HEK293 (cell line): ENCODE measurements around the gene UHRF1.
"Not testable (repeated sequence)": the region's sequence is repeated elsewhere in the genome, so short reads cannot be mapped to it uniquely, and the experiment has no call there.

Source experiments
- CTCF ChIA-PET: fragments of 350-600 bp; formaldehyde crosslinking; extraction: SDS; loops from one replicate; lab custom pipeline; 2021; ENCODE audit warnings: antibody characterized with exemption; lab: Yijun Ruan, JAX
- POLR2A ChIA-PET: fragments of 300-600 bp; formaldehyde crosslinking; extraction: SDS; loops from one replicate; lab custom pipeline; 2020; ENCODE audit warnings: antibody characterized with exemption, inconsistent platforms; lab: Yijun Ruan, JAX
- H3K27ac ChIP-seq: fragments of 200-500 bp; sonication (Bioruptor generic); 2 replicates; pipeline ENCODE4 v1.5.1; 2014; ENCODE audit warnings: low read depth, low read length, control low read depth, inconsistent platforms; ENCODE audit errors: extremely low read depth
- H3K36me3 ChIP-seq, 2 experiments: fragments of 200-500 bp in 1 of 2; sonication (Bioruptor generic) in 1 of 2; 1 replicate in 1 of 2; 2 replicates in 1 of 2; pipeline ENCODE4 v1.5.1; 2014 to 2017; ENCODE audit warnings: inconsistent platforms in 2 of 2, low read length in 2 of 2; ENCODE audit not compliant: control insufficient read depth in 2 of 2, insufficient read depth in 1 of 2
- H3K4me1 ChIP-seq: fragments of 200-500 bp; sonication (Bioruptor generic); 2 replicates; pipeline ENCODE4 v1.5.1; 2014; ENCODE audit warnings: mild to moderate bottlenecking, low read length, inconsistent platforms; ENCODE audit not compliant: control insufficient read depth, insufficient read depth
- H3K4me3 ChIP-seq: 2 replicates; pipeline ENCODE4 v1.5.1; 2011; ENCODE audit warnings: low read depth, mild to moderate bottlenecking, control low read depth, low read length, moderate library complexity
- H3K9me3 ChIP-seq: fragments of 200-500 bp; sonication (Bioruptor generic); 2 replicates; pipeline ENCODE4 v1.5.1; 2014; ENCODE audit warnings: low read depth, low read length, inconsistent platforms; ENCODE audit not compliant: control insufficient read depth, insufficient read depth
- SP7 ChIP-seq: fragments of 450-650 bp; formaldehyde crosslinking; IDR thresholded peaks from 2 replicates; pipeline ENCODE4 v1.5.1; 2016; ENCODE audit warnings: missing biosample characterization, missing genetic modification characterization
- ZEB2 ChIP-seq: fragments of 450-650 bp; formaldehyde crosslinking; IDR thresholded peaks from 2 replicates; pipeline ENCODE4 v1.5.1; 2016; ENCODE audit warnings: missing biosample characterization, missing genetic modification characterization
- ZIC2 ChIP-seq: fragments of 450-650 bp; formaldehyde crosslinking; IDR thresholded peaks from 2 replicates; pipeline ENCODE4 v1.5.1; 2016; ENCODE audit warnings: missing biosample characterization, missing genetic modification characterization
- ZNF146 ChIP-seq: fragments of 450-650 bp; formaldehyde crosslinking; IDR thresholded peaks from 2 replicates; pipeline ENCODE4 v1.5.1; 2016; ENCODE audit warnings: missing biosample characterization, missing genetic modification characterization
- ZNF174 ChIP-seq: fragments of 450-650 bp; formaldehyde crosslinking; IDR thresholded peaks from 2 replicates; pipeline ENCODE4 v1.5.0; 2017; ENCODE audit warnings: missing biosample characterization, mild to moderate bottlenecking, missing genetic modification characterization
- ZNF175 ChIP-seq: fragments of 450-650 bp; formaldehyde crosslinking; IDR thresholded peaks from 2 replicates; pipeline ENCODE4 v1.5.1; 2016; ENCODE audit warnings: missing biosample characterization, missing genetic modification characterization
- ZNF335 ChIP-seq: fragments of 450-650 bp; formaldehyde crosslinking; conservative IDR thresholded peaks from 2 replicates; pipeline ENCODE4 v1.5.1; 2016; ENCODE audit warnings: missing biosample characterization, missing genetic modification characterization
- ZNF341 ChIP-seq: fragments of 450-650 bp; formaldehyde crosslinking; IDR thresholded peaks from 2 replicates; pipeline ENCODE4; 2016; ENCODE audit warnings: low read depth, missing biosample characterization, missing genetic modification characterization
- ZNF37A ChIP-seq: fragments of 450-650 bp; IDR thresholded peaks from 2 replicates; pipeline ENCODE4 v1.5.1; 2018; ENCODE audit warnings: missing biosample characterization, missing genetic modification characterization
- ZNF501 ChIP-seq: fragments of 450-650 bp; formaldehyde crosslinking; IDR thresholded peaks from 2 replicates; pipeline ENCODE4 v1.5.1; 2016; ENCODE audit warnings: missing biosample characterization, missing genetic modification characterization
- ZNF585B ChIP-seq: fragments of 450-650 bp; formaldehyde crosslinking; IDR thresholded peaks from 2 replicates; pipeline ENCODE4 v1.5.1; 2016; ENCODE audit warnings: missing biosample characterization, missing genetic modification characterization
- ZNF670 ChIP-seq: fragments of 450-650 bp; formaldehyde crosslinking; IDR thresholded peaks from 2 replicates; pipeline ENCODE4 v1.5.1; 2016; ENCODE audit warnings: missing biosample characterization, missing genetic modification characterization, low read depth
- ZSCAN30 ChIP-seq: fragments of 450-650 bp; IDR thresholded peaks from 2 replicates; pipeline ENCODE4 v1.5.1; 2018; ENCODE audit warnings: missing biosample characterization, mild to moderate bottlenecking, missing genetic modification characterization, moderate library complexity
- TF ChIP-seq, protein P1 (sequence below): fragments of 450-650 bp; formaldehyde crosslinking; IDR thresholded peaks from 2 replicates; pipeline ENCODE4 v1.5.1; 2016; ENCODE audit warnings: missing biosample characterization, missing genetic modification characterization
- TF ChIP-seq, protein P2 (sequence below): fragments of 450-650 bp; formaldehyde crosslinking; IDR thresholded peaks from 2 replicates; pipeline ENCODE4 v1.5.1; 2016; ENCODE audit warnings: missing biosample characterization, missing genetic modification characterization
- TF ChIP-seq, protein P3 (sequence below): fragments of 450-650 bp; IDR thresholded peaks from 2 replicates; pipeline ENCODE4 v1.5.1; 2018; ENCODE audit warnings: missing biosample characterization, mild to moderate bottlenecking, missing genetic modification characterization
- TF ChIP-seq, protein P4 (sequence below): fragments of 450-650 bp; formaldehyde crosslinking; IDR thresholded peaks from 2 replicates; pipeline ENCODE4 v1.5.1; 2016; ENCODE audit warnings: missing biosample characterization, missing genetic modification characterization, borderline replicate concordance
- TF ChIP-seq, protein P5 (sequence below): fragments of 450-650 bp; formaldehyde crosslinking; IDR thresholded peaks from 2 replicates; pipeline ENCODE4 v1.5.1; 2016; ENCODE audit warnings: missing biosample characterization, missing genetic modification characterization
- TF ChIP-seq, protein P6 (sequence below): fragments of 450-650 bp; formaldehyde crosslinking; IDR thresholded peaks from 2 replicates; pipeline ENCODE4 v1.5.1; 2016; ENCODE audit warnings: missing biosample characterization, missing genetic modification characterization

Gene UHRF1

DNA sequence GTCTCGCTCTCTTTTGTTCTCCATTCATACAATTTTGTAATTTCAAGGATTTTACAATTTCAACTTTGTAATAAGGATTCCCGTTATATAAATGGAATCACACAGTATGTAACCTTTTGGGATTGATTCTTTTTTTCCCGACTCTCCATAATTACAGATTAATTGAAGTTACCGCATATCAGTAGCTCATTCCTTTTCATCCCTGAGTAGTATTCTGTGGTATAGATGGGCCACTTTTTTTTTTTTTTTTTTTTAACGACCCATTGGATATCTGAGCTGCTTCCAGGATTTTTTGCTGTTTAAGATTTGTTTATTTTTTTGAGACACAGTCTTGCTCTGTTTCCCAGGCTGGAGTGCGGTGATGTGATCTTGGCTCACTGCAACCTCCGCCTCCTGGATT, 27.8 kb downstream of the UHRF1 start:
- Histone ChIP-seq H3K4me1 (no peaks in the 10 kb centered on the region), H3K36me3 (peaks cover 63 to 87% of the 10 kb centered on the region in 2 experiments), H3K9me3 (no peaks in the 10 kb centered on the region), H3K4me3 (no peak overlapping the region), H3K27ac (no peak overlapping the region)
- POLR2A ChIA-PET: interaction anchor here (0.7 to 0.9 kb wide), 3 partner anchors 10 to 518 kb away, joined by 3 to 7 read pairs (median 3); partner anchors contain the start of gene ZNRF4
- CTCF ChIA-PET: interaction anchor here (0.6 kb wide), 1 partner anchor 27 kb away, joined by 6 read pairs; no protein-coding TSS in a partner anchor
- TF ChIP-seq ZNF146 (tag by site-specific recombination) (peak; percentile 91), ZNF501 (tag by site-specific recombination) (no peak)

DNA sequence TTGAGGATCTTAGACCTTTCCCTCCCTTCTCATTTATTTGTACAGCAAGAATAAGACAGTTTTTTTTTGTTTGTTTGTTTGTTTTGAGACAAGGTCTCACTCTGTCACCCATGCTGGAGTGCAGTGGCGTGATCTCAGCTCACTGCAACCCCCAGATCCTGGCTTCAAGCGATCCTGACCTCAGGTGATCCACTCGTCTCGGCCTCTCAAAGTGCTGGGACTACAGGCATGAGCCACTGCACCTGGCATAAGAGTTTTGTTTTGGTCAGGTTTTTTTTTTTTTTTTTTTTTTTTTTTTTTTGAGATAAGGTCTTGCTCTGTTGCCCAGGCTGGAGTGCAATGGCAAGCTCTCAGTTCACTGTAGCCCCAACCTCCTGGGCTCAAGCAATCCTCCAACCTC, 29.2 kb downstream of the UHRF1 start:
- H3K4me3 ChIP-seq, H3K9me3 ChIP-seq, H3K4me1 ChIP-seq, H3K27ac ChIP-seq: not testable (repeated sequence)
- TF ChIP-seq, protein P1, sequence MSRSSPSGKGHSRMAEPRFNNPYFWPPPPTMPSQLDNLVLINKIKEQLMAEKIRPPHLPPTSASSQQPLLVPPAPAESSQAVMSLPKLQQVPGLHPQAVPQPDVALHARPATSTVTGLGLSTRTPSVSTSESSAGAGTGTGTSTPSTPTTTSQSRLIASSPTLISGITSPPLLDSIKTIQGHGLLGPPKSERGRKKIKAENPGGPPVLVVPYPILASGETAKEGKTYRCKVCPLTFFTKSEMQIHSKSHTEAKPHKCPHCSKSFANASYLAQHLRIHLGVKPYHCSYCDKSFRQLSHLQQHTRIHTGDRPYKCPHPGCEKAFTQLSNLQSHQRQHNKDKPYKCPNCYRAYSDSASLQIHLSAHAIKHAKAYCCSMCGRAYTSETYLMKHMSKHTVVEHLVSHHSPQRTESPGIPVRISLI (tag by site-specific recombination): 0 out of 2 replicates have a peak, but pooled peaks have one; percentile 73
- H3K36me3 ChIP-seq: peaks cover 63 to 85% of the 10 kb centered on the region in 2 experiments
- POLR2A ChIA-PET: interaction anchor here (1.1 kb wide), 1 partner anchor 12 kb away, joined by 4 read pairs; no protein-coding TSS in a partner anchor
- CTCF ChIA-PET: interaction anchor here (1.0 kb wide), 1 partner anchor 87 kb away, joined by 3 read pairs; no protein-coding TSS in a partner anchor

DNA sequence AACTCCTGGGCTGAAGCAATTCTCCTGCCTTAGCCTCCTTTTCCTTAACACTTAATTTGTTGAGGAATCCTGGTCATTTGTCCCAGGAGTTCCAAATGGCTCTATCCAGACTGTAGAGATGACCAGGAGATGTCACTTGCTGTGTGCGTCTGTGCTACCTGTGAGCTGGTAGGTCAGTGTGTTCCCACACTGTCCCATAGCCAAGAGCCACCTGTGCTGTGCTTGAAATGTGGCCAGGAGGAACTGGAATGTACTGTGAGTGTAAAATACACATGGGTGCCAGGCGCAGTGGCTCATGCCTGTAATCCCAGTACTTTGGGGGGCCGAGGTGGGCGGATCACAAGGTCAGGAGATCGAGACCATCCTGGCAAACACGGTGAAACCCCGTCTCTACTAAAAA, 30.2 kb downstream of the UHRF1 start:
- Histone ChIP-seq H3K4me3 (no peak overlapping the region), H3K36me3 (peaks cover 57 to 87% of the 10 kb centered on the region in 2 experiments), H3K4me1 (no peaks in the 10 kb centered on the region)
- ChIA-PET CTCF (interaction anchor here (0.6 to 1.3 kb wide), 5 partner anchors 37 to 354 kb away, joined by 3 to 4 read pairs (median 3); no protein-coding TSS in a partner anchor), POLR2A (no interaction called here)
- TF ChIP-seq ZNF174 (tag by site-specific recombination) (no peak), SP7 (no peak), ZNF341 (tag by site-specific recombination) (no peak), ZNF37A (tag by site-specific recombination) (no peak), ZIC2 (tag by site-specific recombination) (no peak), ZNF335 (tag by site-specific recombination) (no peak), ZSCAN30 (no peak), ZNF670 (no peak), ZEB2 (tag by site-specific recombination) (no peak), ZNF175 (no peak), ZNF585B (no peak)
- TF ChIP-seq, protein P2, sequence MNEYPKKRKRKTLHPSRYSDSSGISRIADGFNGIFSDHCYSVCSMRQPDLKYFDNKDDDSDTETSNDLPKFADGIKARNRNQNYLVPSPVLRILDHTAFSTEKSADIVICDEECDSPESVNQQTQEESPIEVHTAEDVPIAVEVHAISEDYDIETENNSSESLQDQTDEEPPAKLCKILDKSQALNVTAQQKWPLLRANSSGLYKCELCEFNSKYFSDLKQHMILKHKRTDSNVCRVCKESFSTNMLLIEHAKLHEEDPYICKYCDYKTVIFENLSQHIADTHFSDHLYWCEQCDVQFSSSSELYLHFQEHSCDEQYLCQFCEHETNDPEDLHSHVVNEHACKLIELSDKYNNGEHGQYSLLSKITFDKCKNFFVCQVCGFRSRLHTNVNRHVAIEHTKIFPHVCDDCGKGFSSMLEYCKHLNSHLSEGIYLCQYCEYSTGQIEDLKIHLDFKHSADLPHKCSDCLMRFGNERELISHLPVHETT (tag by site-specific recombination): no peak
- TF ChIP-seq, protein P3, sequence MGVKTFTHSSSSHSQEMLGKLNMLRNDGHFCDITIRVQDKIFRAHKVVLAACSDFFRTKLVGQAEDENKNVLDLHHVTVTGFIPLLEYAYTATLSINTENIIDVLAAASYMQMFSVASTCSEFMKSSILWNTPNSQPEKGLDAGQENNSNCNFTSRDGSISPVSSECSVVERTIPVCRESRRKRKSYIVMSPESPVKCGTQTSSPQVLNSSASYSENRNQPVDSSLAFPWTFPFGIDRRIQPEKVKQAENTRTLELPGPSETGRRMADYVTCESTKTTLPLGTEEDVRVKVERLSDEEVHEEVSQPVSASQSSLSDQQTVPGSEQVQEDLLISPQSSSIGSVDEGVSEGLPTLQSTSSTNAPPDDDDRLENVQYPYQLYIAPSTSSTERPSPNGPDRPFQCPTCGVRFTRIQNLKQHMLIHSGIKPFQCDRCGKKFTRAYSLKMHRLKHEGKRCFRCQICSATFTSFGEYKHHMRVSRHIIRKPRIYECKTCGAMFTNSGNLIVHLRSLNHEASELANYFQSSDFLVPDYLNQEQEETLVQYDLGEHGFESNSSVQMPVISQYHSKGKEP (tag by site-specific recombination): no peak
- TF ChIP-seq, protein P4, sequence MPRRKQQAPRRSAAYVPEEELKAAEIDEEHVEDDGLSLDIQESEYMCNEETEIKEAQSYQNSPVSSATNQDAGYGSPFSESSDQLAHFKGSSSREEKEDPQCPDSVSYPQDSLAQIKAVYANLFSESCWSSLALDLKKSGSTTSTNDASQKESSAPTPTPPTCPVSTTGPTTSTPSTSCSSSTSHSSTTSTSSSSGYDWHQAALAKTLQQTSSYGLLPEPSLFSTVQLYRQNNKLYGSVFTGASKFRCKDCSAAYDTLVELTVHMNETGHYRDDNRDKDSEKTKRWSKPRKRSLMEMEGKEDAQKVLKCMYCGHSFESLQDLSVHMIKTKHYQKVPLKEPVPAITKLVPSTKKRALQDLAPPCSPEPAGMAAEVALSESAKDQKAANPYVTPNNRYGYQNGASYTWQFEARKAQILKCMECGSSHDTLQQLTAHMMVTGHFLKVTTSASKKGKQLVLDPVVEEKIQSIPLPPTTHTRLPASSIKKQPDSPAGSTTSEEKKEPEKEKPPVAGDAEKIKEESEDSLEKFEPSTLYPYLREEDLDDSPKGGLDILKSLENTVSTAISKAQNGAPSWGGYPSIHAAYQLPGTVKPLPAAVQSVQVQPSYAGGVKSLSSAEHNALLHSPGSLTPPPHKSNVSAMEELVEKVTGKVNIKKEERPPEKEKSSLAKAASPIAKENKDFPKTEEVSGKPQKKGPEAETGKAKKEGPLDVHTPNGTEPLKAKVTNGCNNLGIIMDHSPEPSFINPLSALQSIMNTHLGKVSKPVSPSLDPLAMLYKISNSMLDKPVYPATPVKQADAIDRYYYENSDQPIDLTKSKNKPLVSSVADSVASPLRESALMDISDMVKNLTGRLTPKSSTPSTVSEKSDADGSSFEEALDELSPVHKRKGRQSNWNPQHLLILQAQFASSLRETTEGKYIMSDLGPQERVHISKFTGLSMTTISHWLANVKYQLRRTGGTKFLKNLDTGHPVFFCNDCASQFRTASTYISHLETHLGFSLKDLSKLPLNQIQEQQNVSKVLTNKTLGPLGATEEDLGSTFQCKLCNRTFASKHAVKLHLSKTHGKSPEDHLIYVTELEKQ (tag by site-specific recombination): no peak
- TF ChIP-seq, protein P5, sequence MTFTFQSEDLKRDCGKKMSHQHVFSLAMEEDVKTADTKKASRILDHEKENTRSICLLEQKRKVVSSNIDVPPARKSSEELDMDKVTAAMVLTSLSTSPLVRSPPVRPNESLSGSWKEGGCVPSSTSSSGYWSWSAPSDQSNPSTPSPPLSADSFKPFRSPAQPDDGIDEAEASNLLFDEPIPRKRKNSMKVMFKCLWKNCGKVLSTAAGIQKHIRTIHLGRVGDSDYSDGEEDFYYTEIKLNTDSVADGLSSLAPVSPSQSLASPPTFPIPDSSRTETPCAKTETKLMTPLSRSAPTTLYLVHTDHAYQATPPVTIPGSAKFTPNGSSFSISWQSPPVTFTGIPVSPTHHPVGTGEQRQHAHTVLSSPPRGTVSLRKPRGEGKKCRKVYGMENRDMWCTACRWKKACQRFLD: no peak
- TF ChIP-seq, protein P6, sequence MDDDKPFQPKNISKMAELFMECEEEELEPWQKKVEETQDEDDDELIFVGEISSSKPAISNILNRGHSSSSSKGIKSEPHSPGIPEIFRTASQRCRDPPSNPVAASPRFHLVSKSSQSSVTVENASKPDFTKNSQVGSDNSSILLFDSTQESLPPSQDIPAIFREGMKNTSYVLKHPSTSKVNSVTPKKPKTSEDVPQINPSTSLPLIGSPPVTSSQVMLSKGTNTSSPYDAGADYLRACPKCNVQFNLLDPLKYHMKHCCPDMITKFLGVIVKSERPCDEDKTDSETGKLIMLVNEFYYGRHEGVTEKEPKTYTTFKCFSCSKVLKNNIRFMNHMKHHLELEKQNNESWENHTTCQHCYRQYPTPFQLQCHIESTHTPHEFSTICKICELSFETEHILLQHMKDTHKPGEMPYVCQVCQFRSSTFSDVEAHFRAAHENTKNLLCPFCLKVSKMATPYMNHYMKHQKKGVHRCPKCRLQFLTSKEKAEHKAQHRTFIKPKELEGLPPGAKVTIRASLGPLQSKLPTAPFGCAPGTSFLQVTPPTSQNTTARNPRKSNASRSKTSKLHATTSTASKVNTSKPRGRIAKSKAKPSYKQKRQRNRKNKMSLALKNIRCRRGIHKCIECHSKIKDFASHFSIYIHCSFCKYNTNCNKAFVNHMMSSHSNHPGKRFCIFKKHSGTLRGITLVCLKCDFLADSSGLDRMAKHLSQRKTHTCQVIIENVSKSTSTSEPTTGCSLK (tag by site-specific recombination): no peak
- TF ChIP-seq, all 188 proteins: peak for 0
- no peak overlapping the region for H3K27ac ChIP-seq
- H3K9me3 ChIP-seq: no peaks in the 10 kb centered on the region
